HG03095 (cell line): ENCODE data around the gene F12.
A peak's percentile ranks its signal among the peaks of the same experiment; 100 is the strongest.
"Not testable (repeated sequence)": the region's sequence is repeated elsewhere in the genome, so short reads cannot be mapped to it uniquely, and the experiment has no call there.

Source experiments
- ATAC-seq: cut with Tn5 transposase; IDR thresholded peaks from one replicate; pipeline ENCODE4 v1.9.1; 2021; ENCODE audit warnings: moderate library complexity; ENCODE audit not compliant: unreplicated experiment

F12 gene

GRCh38 chr5:177417081-177417480 is 7.7 kb upstream of the F12 start:
- ATAC-seq: not testable (repeated sequence)

GRCh38 chr5:177414481-177414880 is 5.1 kb upstream of the F12 start:
- no peak for ATAC-seq

GRCh38 chr5:177412603-177413233 is 3.4 kb upstream of the F12 start:
- ATAC-seq: peak; percentile 58

- no peak for ATAC-seq
Measured at GRCh38 chr5:177410575-177410974, 1.2 kb upstream of the F12 start.

- no peak for ATAC-seq
Measured at GRCh38 chr5:177405805-177406204, 3.6 kb downstream of the F12 start.

GRCh38 chr5:177405312-177405711 is 4.1 kb downstream of the F12 start:
- ATAC-seq: no peak

- ATAC-seq: no peak
Measured at GRCh38 chr5:177404641-177405179, 4.7 kb downstream of the F12 start.

GRCh38 chr5:177403792-177404640 is 5.3 kb downstream of the F12 start:
- peak; percentile 74 for ATAC-seq

- peak; percentile 19 for ATAC-seq
Measured at GRCh38 chr5:177403102-177403791, 6.1 kb downstream of the F12 start.

- ATAC-seq: no peak
Measured at GRCh38 chr5:177402271-177403043, 6.9 kb downstream of the F12 start.

GRCh38 chr5:177399997-177400868 is 9.1 kb downstream of the F12 start, which contains the start of gene PFN3:
TSS of gene PFN3 (minus strand) at chr5:177400661. CDS start at chr5:177400576, 85 bp downstream.
- ATAC-seq: no peak

GRCh38 chr5:177397875-177398390 is 11.4 kb downstream of the F12 start:
- ATAC-seq: no peak

- no peak for ATAC-seq
Measured at GRCh38 chr5:177396807-177397206, 12.6 kb downstream of the F12 start.

- no peak for ATAC-seq
Measured at GRCh38 chr5:177396078-177396477, 13.3 kb downstream of the F12 start.

GRCh38 chr5:177393990-177394389 is 15.4 kb downstream of the F12 start:
- ATAC-seq: no peak

GRCh38 chr5:177393206-177393765 is 16.1 kb downstream of the F12 start:
- no peak for ATAC-seq

GRCh38 chr5:177392765-177393164 is 16.6 kb downstream of the F12 start:
- no peak for ATAC-seq

- ATAC-seq: peak; percentile 52
Measured at GRCh38 chr5:177390363-177391300, 18.7 kb downstream of the F12 start.
